ENCODE measurements around the gene BANP. TPM values are rescaled to one million over a fixed set of nuclear protein-coding genes. Genes with fewer than 3 reads are reported as not detected.
"Not testable (repeated sequence)": the region's sequence is repeated elsewhere in the genome, so short reads cannot be mapped to it uniquely, and the experiment has no call there.

The BANP gene
- total RNA-seq, 2 experiments from 2014 or later, result 25.6 to 27.0 TPM

DNA sequence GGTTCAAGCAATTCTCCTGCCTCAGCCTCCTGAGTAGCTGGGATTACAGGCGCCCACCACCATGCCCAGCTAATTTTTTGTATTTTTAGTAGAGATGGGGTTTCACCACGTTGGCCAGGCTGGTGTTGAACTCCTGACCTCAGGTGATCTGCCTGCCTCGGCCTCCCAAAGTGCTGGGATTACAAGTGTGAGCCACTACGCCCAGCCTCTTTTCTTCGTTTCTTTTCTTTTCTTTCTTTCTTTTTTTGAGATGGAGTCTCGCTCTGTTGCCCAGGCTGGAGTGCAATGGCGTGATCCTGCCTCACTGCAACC, 14.0 kb upstream of the BANP start:
- not testable (repeated sequence) for H3K36me3 Mint-ChIP-seq, H3K9me3 Mint-ChIP-seq, H3K4me1 Mint-ChIP-seq, H3K27me3 Mint-ChIP-seq, H3K27ac Mint-ChIP-seq, DNase-seq, H3K4me3 Mint-ChIP-seq

DNA sequence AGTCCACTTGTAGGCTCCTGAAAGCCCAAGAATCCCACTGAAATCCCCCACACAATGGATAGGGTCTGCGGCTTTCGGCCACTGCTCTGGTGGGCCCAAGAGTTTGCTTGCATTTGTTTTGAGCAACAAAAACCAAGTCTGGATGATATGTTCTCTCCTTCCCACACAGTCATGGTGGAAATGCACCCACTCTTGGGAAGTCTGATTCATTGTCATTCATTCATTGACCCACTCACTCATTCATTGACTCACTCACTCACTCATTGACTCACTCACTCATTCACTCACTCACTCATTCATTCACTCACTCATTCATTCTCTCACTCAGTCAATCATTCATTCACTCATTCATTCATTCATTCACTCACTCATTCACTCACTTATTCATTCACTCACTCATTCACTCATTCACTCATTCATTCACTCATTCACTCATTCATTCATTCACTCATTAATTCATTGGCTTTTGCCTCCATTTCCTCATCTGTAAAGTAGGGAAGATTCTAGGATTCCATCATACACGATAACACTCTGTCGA, 12.8 kb upstream of the BANP start:
- H3K4me3 Mint-ChIP-seq, result no peak overlapping the region
- no peaks in the 10 kb centered on the region for H3K4me1 Mint-ChIP-seq
- H3K27ac Mint-ChIP-seq, result no peak overlapping the region
- DNase-seq, result no peak
- no peaks in the 10 kb centered on the region for H3K36me3 Mint-ChIP-seq
- H3K9me3 Mint-ChIP-seq, result peaks cover 3% of the 10 kb centered on the region
- no peaks in the 10 kb centered on the region for H3K27me3 Mint-ChIP-seq

DNA sequence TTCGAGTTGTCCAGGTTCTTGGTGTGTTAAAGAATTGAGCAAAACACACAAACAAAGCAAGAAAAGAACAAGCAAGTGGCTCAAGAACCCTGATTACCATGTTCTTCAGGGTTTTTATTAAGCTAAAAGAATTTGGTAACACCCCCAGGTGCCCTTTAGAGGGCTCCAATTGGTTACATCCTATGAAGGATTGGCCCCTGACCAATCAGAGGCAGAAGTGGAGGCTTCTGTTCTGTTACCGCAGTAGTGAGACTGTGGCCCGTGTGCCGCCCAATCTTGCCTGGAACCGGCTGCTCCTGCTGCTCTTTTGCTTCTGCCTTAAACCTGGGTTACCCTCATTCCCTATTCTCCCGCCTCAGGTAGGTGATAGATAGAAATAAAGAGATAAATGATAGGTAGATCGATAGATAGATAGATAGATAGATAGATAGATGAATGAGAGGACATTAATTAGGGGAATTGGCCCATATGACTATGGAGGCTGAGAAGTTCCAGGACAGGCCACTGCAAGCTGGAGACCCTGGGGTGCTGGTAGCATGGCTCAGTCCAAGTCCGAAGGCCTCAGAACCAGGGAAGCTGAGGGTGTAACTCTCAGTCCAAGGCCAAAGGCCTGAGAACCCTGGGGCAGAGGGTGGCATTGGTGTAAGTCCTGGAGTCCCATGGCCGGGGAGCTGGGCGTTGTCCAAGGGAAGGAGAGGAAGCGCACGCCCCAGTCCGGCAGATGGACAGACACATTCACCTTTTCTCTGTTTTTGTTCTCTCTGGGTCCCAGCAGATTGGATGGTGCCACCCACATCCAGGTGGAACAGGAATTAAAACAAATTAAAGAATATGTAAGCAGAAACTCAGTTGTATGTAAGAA, 11.4 kb upstream of the BANP start:
- Mint-ChIP-seq H3K27ac (no peak overlapping the region), H3K9me3 (peaks cover 3% of the 10 kb centered on the region), H3K27me3 (no peaks in the 10 kb centered on the region), H3K4me1 (peaks cover under 1% of the 10 kb centered on the region), H3K4me3 (no peak overlapping the region), H3K36me3 (no peaks in the 10 kb centered on the region)
- DNase-seq, result no peak

DNA sequence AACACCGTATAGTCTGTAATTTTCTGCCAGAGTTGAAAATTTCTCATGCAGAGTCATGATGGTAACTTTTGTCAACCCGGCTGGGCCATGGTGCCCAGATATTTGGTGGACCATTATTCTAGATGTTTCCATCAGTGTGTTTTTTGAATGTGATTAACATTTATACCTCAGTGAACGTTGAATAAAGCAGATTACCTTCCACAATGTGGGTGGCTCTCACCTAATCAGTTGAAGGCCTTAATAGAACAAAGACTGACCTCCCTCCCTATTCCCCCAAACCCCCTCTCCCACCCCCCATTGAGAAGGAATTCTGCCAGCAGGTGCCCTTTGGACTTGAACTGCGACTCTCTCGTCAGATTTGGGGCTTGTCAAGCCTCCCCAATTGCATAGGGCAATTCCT, 8.6 kb upstream of the BANP start:
- no peaks in the 10 kb centered on the region for H3K36me3 Mint-ChIP-seq
- peaks cover 3% of the 10 kb centered on the region for H3K9me3 Mint-ChIP-seq
- H3K4me1 Mint-ChIP-seq, result peaks cover 10% of the 10 kb centered on the region
- no peak for DNase-seq
- H3K4me3 Mint-ChIP-seq, result no peak overlapping the region
- no peak overlapping the region for H3K27ac Mint-ChIP-seq
- H3K27me3 Mint-ChIP-seq, result peaks cover 3% of the 10 kb centered on the region

DNA sequence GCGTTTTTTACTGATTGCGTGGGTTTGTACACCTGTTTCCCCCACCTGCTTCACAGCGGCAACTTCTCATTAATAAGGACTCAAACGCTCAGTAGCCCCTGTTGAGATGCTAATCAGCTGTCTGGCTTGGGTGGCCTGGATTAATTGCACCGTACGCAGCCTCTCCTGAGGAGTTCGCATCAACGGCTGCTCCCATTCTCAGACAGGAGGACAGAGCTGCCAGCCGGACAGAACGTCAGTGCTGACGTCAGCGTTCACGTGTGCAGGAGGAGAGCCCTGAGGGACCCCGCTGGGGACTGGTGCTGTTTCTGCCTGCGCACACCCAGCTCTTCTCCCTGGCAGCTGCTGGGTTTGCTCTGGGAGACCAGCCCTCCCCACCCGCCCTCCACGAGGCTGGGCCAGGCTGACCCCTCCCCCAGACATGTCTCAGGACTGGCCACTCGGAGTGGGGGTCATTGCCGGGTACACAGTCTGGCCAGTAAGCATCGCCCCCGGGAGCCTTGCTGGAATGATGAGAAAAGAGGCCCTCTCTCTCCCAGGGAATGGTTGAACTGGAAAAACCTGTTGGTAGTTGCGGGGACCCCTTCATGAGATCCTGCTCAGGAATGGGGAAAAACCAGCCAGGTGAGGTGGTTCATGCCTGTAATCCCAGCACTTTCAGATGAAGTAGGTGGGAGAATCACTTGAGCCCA, 5.7 kb upstream of the BANP start:
- Mint-ChIP-seq H3K9me3 (no peaks in the 10 kb centered on the region), H3K36me3 (no peaks in the 10 kb centered on the region), H3K27me3 (peaks cover 3% of the 10 kb centered on the region), H3K4me1 (peaks cover 19% of the 10 kb centered on the region), H3K27ac (peak overlapping the region; percentile 29), H3K4me3 (peak overlapping the region; percentile 59)
- peak; percentile 48 for DNase-seq

DNA sequence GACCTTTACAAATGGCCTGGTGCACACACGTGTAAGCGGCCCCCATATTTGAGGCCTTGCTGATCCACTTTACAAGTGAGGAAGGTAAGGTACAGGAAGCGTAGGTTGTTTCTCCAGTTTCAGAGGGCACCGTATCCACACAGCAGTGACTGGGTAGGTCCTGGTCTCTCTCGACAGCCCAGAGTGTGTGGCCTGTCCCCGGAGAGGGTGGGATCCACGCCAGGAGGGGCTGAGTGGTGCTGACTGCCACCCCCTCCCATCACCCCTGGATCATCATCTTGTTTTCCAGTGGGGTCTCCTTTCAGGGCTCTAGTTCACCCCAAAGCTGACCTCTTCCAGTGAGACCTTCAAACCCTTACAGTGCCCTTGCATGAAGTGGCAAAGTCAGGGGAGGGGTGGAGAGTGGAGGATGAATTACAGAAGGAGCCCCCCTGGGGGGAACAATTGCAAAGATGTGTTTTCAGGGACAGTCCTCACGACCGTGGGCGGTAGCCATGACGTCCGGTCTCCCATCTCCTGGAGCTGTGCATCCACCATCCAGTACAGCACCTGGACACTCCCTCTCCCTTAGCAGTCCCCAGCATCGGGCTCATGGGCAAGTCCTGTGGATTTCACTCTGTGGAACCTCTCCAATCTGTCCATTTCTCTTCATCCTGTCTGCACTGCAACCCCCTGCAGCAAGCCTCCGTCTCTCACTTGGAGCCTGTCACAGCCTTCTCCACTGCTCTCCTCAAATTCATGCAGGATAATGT, 4.5 kb upstream of the BANP start:
- H3K27me3 Mint-ChIP-seq, result peaks cover 3% of the 10 kb centered on the region
- H3K9me3 Mint-ChIP-seq, result no peaks in the 10 kb centered on the region
- peaks cover 21% of the 10 kb centered on the region for H3K4me1 Mint-ChIP-seq
- no peak overlapping the region for H3K27ac Mint-ChIP-seq
- no peak for DNase-seq
- no peaks in the 10 kb centered on the region for H3K36me3 Mint-ChIP-seq
- H3K4me3 Mint-ChIP-seq, result no peak overlapping the region

DNA sequence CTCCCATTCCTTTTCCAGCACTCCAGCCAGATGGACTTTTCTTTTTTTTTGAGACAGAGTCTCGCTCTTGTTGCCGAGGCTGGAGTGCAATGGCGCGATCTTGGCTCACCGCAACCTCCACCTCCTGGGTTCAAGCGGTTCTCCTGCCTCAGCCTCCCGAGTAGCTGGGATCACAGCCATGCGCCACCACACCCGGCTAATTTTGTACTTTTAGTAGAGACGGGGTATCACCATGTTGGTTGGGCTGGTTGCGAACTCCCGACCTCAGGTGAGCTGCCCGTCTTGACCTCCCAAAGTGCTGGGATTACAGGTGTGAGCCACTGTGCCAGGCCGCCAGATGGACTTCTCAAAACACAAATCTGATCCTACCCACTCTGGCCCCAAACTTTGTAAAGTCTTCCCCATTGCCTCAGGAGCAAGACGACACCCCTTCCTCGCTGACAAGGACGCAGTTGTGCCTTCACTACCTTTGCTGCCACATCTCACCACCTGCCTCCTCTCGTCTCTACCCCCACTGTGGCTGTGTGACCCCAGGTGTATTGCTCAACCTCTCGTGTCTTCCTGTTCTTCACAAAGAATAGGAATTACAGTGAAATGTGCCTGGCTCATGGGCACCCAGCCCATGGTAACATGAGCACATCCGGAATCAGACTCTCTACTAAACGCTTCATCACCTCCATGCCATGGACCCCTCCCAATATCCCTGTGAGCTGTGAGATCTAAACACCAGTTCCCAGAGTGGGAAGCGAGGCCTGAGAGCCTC, 3.7 kb upstream of the BANP start:
- DNase-seq, result no peak
- Mint-ChIP-seq H3K4me3 (peak overlapping the region; percentile 6), H3K4me1 (peaks cover 27% of the 10 kb centered on the region), H3K27me3 (peaks cover 3% of the 10 kb centered on the region), H3K27ac (peak overlapping the region; percentile 79), H3K36me3 (peaks cover 6% of the 10 kb centered on the region), H3K9me3 (no peaks in the 10 kb centered on the region)

DNA sequence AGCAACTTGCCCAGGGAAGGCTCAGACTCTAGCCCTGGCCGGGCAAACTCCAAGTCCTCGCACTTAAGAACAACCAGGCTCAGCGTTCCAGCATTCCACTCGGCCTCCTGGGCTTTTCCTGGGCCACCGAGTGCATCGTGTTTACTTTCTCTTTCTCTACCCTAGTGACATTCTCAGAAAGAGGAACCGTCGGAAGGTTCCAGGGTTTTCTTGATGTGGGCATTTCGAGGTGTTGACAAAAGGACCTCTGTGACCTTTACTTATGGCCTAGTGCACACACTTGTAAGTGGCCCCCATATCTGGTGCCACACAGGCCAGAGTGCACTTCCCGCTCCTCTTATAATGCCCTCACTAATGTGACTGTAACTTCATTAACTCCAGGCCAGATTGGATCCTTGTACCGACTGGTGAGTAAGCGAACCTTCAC, 3.1 kb upstream of the BANP start:
- Mint-ChIP-seq H3K27me3 (peaks cover 3% of the 10 kb centered on the region), H3K4me3 (peak overlapping the region; percentile 6), H3K4me1 (peaks cover 28% of the 10 kb centered on the region), H3K27ac (peak overlapping the region; percentile 79), H3K9me3 (no peaks in the 10 kb centered on the region), H3K36me3 (peaks cover 9% of the 10 kb centered on the region)
- no peak for DNase-seq

DNA sequence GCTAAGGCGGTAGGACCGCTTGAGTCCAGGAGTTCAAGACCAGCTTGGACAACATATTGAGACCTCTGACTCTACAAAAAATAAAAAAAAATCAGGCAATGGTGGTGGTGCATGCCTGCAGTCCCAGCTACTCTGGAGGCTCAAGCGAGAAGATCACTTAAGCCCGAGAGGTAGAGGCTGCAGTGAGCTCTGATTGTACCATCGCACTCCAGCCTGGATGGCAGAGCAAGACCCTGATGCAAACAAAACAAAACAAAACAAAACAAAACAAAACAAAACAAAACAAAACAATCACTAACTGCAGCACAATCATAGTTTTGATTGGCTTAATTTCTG, 2.5 kb upstream of the BANP start:
- Mint-ChIP-seq H3K4me3 (no peak overlapping the region), H3K9me3 (no peaks in the 10 kb centered on the region), H3K27ac (no peak overlapping the region), H3K27me3 (peaks cover 3% of the 10 kb centered on the region), H3K4me1 (peaks cover 34% of the 10 kb centered on the region), H3K36me3 (peaks cover 9% of the 10 kb centered on the region)
- no peak for DNase-seq

DNA sequence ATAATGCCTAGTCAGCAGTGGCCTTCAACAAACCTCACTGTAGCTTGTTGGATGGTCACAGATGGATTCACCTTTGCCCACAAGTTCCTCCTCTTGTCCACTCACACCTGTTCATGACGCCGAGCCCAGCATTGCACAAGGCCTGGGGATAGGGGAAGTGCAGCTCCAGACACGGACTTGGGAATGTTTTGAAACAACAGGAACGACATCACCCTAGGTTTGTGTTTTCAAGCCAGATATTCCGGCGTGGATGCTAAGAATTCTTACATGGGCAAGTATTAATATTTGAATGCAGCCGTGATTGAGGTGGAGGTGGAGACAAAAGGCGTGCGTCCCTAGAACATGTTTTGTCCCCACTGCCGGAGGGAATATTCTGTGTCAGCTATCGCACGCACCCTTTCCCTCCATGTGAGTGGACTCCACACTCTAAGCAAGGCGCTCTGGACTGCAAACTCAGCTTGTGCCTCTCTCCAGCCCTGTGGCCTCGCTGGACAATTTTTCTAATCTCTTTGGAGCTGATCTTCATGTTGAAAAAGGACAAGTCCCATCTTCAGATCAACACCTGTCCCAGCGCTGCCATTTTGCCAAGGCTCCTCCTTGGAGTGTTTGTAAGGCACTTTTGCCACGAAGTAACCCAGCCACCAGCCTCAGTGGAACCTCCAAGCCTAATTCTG, 2.0 kb upstream of the BANP start:
- no peaks in the 10 kb centered on the region for H3K9me3 Mint-ChIP-seq
- peak overlapping the region; percentile 22 for H3K4me3 Mint-ChIP-seq
- peaks cover 3% of the 10 kb centered on the region for H3K27me3 Mint-ChIP-seq
- H3K36me3 Mint-ChIP-seq, result peaks cover 9% of the 10 kb centered on the region
- H3K4me1 Mint-ChIP-seq, result peaks cover 39% of the 10 kb centered on the region
- DNase-seq, result no peak
- no peak overlapping the region for H3K27ac Mint-ChIP-seq

DNA sequence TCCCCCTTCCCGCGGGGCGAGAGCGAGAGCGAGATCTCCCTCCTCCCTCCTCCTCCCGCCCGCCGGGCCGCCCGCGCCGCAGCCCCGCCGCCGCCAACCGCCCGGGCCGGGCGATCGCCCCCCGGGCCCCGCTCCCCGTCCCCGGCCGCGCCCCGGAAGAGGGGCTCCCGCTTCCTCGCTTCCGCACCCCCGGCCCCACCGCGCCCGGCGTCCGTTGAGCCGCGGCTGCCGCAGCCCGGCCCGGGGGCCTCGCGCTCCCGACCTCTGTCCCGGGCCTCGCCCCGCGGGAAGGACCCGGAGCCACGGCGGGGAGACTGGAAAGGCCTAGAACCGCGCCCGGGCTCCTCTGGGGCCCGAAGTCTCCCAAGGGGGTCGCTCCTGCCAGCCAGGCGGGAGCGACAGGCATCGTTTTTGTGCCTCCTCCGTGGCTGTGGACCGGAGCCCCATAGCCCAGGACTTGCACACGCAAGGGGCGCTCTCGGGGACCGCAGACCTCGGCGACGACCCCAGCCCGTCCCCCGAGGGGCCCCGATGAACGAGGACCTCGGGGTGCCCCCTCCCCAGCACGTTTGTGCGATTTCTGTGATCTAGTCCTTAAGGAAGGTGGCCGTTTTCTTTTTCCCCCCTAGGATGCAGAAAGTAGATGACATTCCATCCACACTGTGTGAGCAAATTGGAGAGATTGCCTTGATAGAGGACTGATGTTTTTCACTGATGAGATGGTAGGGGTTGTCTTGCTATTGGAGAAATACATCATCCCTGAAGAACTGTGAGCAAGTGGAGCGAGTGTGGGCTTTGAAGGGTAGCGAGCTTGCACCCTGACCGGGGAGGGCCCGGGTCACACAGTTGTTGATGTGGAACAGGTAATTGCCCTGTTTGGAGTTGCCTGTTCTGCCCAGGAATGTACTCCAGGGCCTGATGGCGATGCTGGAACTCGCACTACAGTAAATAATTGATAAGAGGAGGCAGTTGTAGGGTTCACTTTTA, 611 bp downstream of the BANP start:
- peaks cover 3% of the 10 kb centered on the region for H3K27me3 Mint-ChIP-seq
- peaks cover 14% of the 10 kb centered on the region for H3K36me3 Mint-ChIP-seq
- peak overlapping the region; percentile 96 for H3K4me3 Mint-ChIP-seq
- DNase-seq, result no peak
- H3K27ac Mint-ChIP-seq, result peak overlapping the region; percentile 96
- no peaks in the 10 kb centered on the region for H3K9me3 Mint-ChIP-seq
- peaks cover 57% of the 10 kb centered on the region for H3K4me1 Mint-ChIP-seq

DNA sequence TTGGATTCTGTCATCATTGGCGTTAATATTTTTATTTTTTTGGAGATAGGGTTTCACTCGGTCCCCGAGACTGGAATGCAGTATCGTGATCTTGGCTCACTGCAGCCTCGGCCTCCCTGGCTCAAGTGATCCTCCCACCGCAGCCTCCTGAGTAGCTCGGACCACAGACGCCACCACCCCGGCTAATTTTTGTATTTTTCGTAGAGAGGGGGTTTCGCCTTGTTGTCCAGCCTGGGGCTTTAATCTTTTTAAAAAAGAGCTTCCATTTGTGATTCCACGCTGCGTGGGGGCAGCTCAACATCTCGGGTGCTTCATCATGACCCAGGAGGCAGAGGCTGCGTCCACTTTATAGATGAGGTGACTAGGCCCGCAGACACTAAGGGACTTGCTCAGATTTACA, 1.5 kb downstream of the BANP start:
- Mint-ChIP-seq H3K36me3 (peaks cover 22% of the 10 kb centered on the region), H3K27ac (peak overlapping the region; percentile 96), H3K27me3 (no peaks in the 10 kb centered on the region), H3K4me1 (peaks cover 64% of the 10 kb centered on the region), H3K9me3 (no peaks in the 10 kb centered on the region), H3K4me3 (peak overlapping the region; percentile 96)
- DNase-seq, result no peak

Measured in activated naive CD8-positive, alpha-beta T cell treated with anti-CD3 and anti-CD28 coated beads for 36 hours (primary cell).